T-helper 1 cell treated with Interleukin-12 subunit alpha and Interleukin-12 subunit beta and Interleukin-4 antibody, amounts not matched to agents 30 ng/mL and 1 ng/mL, for 36 hours (primary cell): ENCODE results near the gene TEX51. TPM values are rescaled to one million over a fixed set of nuclear protein-coding genes. Genes with fewer than 3 reads are reported as not detected.

Source experiments
- intact Hi-C: fragments of 100-400 bp; cut with micrococcal nuclease; formaldehyde crosslinking; loops from one replicate; pipeline ENCODE4 v1.15.1; 2024
- total RNA-seq: library from RNA; stranded (reverse); gene quantifications from 2 replicates; pipeline ENCODE4 v1.2.3, GENCODE V29; 2022

The TEX51 gene
- total RNA-seq, 1 donor from 2014 or later, result not detected

GRCh38 chr2:126878601-126879000, 20.1 kb upstream of the TEX51 start:
- intact Hi-C loops, result no loop called here

- intact Hi-C loops, result no loop called here
Observed at GRCh38 chr2:126879348-126880298, 19.1 kb upstream of the TEX51 start.

- intact Hi-C loops, result no loop called here
Observed at GRCh38 chr2:126880324-126880723, 18.4 kb upstream of the TEX51 start.

- intact Hi-C loops, result no loop called here
Observed at GRCh38 chr2:126880817-126881216, 17.9 kb upstream of the TEX51 start.

- intact Hi-C loops, result no loop called here
Observed at GRCh38 chr2:126881591-126881990, 17.1 kb upstream of the TEX51 start.

GRCh38 chr2:126882181-126882580, 16.5 kb upstream of the TEX51 start:
- intact Hi-C loops, result no loop called here

- intact Hi-C loops, result no loop called here
Observed at GRCh38 chr2:126882736-126883665, 15.7 kb upstream of the TEX51 start.

GRCh38 chr2:126883666-126884040, 15.0 kb upstream of the TEX51 start:
- intact Hi-C loops, result no loop called here

- intact Hi-C loops, result no loop called here
Observed at GRCh38 chr2:126884861-126885750, 13.6 kb upstream of the TEX51 start.

- intact Hi-C loops, result loop anchor here (1.0 kb wide), 1 partner anchor 357 kb away; no protein-coding TSS in a partner anchor
Observed at GRCh38 chr2:126885751-126886210, 12.9 kb upstream of the TEX51 start.

GRCh38 chr2:126886211-126886915, 12.3 kb upstream of the TEX51 start:
- intact Hi-C loops, result loop anchor here (1.0 kb wide), 1 partner anchor 358 kb away; no protein-coding TSS in a partner anchor

- intact Hi-C loops, result loop anchor here (1.0 kb wide), 1 partner anchor 359 kb away; no protein-coding TSS in a partner anchor
Observed at GRCh38 chr2:126886916-126887280, 11.8 kb upstream of the TEX51 start.

- intact Hi-C loops, result no loop called here
Observed at GRCh38 chr2:126887506-126887905, 11.2 kb upstream of the TEX51 start.

- intact Hi-C loops, result no loop called here
Observed at GRCh38 chr2:126888046-126888445, 10.6 kb upstream of the TEX51 start.

GRCh38 chr2:126889071-126889470, 9.6 kb upstream of the TEX51 start:
- intact Hi-C loops, result no loop called here

- intact Hi-C loops, result no loop called here
Observed at GRCh38 chr2:126889496-126890135, 9.1 kb upstream of the TEX51 start.

- intact Hi-C loops, result no loop called here
Observed at GRCh38 chr2:126890136-126890510, 8.6 kb upstream of the TEX51 start.

- intact Hi-C loops, result no loop called here
Observed at GRCh38 chr2:126890551-126891450, 7.9 kb upstream of the TEX51 start.
